K562 (cell line): ENCODE data around the gene ANKMY1. TPM values are rescaled to one million over a fixed set of nuclear protein-coding genes. Genes with fewer than 3 reads are reported as not detected.

Experiments used
- ATAC-seq: fragments of 200-7000 bp; cut with Tn5 transposase; 3 replicates; pipeline ENCODE4 v1.9.1; 2020; ENCODE audit warnings: moderate library complexity
- BruUV-seq: library from RNA; stranded (reverse); fragments of 400-500 nt; replicated peaks from 2 replicates; lab custom pipeline; 2021; lab: Mats Ljungman, UMichigan
- CTCF ChIA-PET: fragments of 300-600 bp; formaldehyde crosslinking; extraction: SDS; loops from one replicate; lab custom pipeline; 2021; ENCODE audit warnings: low intra/inter-chr PET ratio; lab: Yijun Ruan, JAX
- POLR2A ChIA-PET: fragments of 300-600, 350-650 bp; sonication (Branson Sonifier 250); formaldehyde crosslinking; extraction: SDS; loops from one replicate; lab custom pipeline; 2021; ENCODE audit warnings: antibody characterized with exemption, inconsistent platforms; lab: Yijun Ruan, JAX
- DNase-seq, 4 experiments: peaks; one replicate each; pipeline versions ENCODE4 v3.0.0 to v3.0.0-alpha.2; 2011 to 2018; ENCODE audit warnings: low spot score in 3 of 4, mixed read lengths in 3 of 4; ENCODE audit errors: extremely low read depth in 1 of 4
- FAIRE-seq: peaks from 2 replicates; lab custom pipeline; 2011; peaks lifted over from hg19 to GRCh38; lab: Jason Lieb, UNC
- H2AFZ ChIP-seq: 2 replicates; pipeline ENCODE4 v1.6.0; 2011; ENCODE audit warnings: low read depth, low read length, control low read depth, inconsistent platforms
- H3K27ac ChIP-seq: fragments of 200-600 bp; 3 replicates; pipeline ENCODE4 v1.8.0; 2011; ENCODE audit warnings: low read depth, mild to moderate bottlenecking, control low read depth, inconsistent platforms, low read length, moderate library complexity, mixed read lengths; ENCODE audit errors: extremely low read depth
- H3K27me3 ChIP-seq, 2 experiments: fragments of 300-600 bp in 1 of 2; 2 replicates in 1 of 2; 3 replicates in 1 of 2; pipeline versions ENCODE4 v1.6.0 to v1.8.0; 2011; ENCODE audit warnings: inconsistent platforms in 2 of 2, low read length in 2 of 2, mild to moderate bottlenecking in 1 of 2, mixed read lengths in 1 of 2, moderate library complexity in 1 of 2; ENCODE audit not compliant: control insufficient read depth in 2 of 2, insufficient read depth in 2 of 2
- H3K36me3 ChIP-seq: fragments of 300-600 bp; 3 replicates; pipeline ENCODE4 v1.8.0; 2011; ENCODE audit warnings: mild to moderate bottlenecking, low read length, inconsistent platforms; ENCODE audit not compliant: control insufficient read depth, insufficient read depth
- H3K4me1 ChIP-seq, 2 experiments: fragments of 200-600 bp in 1 of 2; replicated peaks in 1 of 2; 2 replicates in 1 of 2; 3 replicates in 1 of 2; pipeline versions ENCODE4 v1.5.1 to v1.8.0; 2011; ENCODE audit warnings: inconsistent platforms in 2 of 2, low read length in 2 of 2, mild to moderate bottlenecking in 1 of 2, mixed read lengths in 1 of 2, moderate library complexity in 1 of 2; ENCODE audit not compliant: control insufficient read depth in 2 of 2, insufficient read depth in 2 of 2
- H3K4me2 ChIP-seq: 2 replicates; pipeline ENCODE4 v1.6.1; 2011; ENCODE audit warnings: low read length, control low read depth, inconsistent platforms, mixed read lengths; ENCODE audit not compliant: insufficient read depth
- H3K4me3 ChIP-seq: fragments of 200-600 bp; sonication (generic), shearing (Covaris generic); 2 replicates; pipeline ENCODE4 v1.5.1; 2016; ENCODE audit warnings: control low read depth, inconsistent platforms
- H3K79me2 ChIP-seq: fragments of 200-600 bp; 3 replicates; pipeline ENCODE4 v1.8.0; 2011; ENCODE audit warnings: low read length, inconsistent platforms; ENCODE audit not compliant: control insufficient read depth, insufficient read depth
- H3K9ac ChIP-seq, 2 experiments: 2 replicates each; pipeline versions ENCODE4 v1.6.0 to v1.6.1; 2011; ENCODE audit warnings: low read depth in 2 of 2, low read length in 2 of 2, control low read depth in 1 of 2, inconsistent platforms in 1 of 2, mild to moderate bottlenecking in 1 of 2, mixed read lengths in 1 of 2; ENCODE audit not compliant: insufficient read depth in 1 of 2
- H3K9me1 ChIP-seq: one replicate; pipeline ENCODE4 v1.6.0; 2011; ENCODE audit warnings: inconsistent platforms, mild to moderate bottlenecking, low read length, moderate library complexity; ENCODE audit not compliant: control insufficient read depth, insufficient read depth
- H3K9me3 ChIP-seq: replicated peaks from 2 replicates; pipeline ENCODE4 v1.5.1; 2011; ENCODE audit warnings: low read depth, low read length, inconsistent platforms; ENCODE audit not compliant: control insufficient read depth, insufficient read depth
- H4K20me1 ChIP-seq: replicated peaks from 2 replicates; pipeline ENCODE4 v1.6.1; 2011; ENCODE audit warnings: low read length, inconsistent platforms, mixed read lengths; ENCODE audit not compliant: control insufficient read depth, insufficient read depth
- BCOR ChIP-seq: fragments of 450-650 bp; IDR thresholded peaks from 2 replicates; pipeline ENCODE4 v1.6.1; 2016
- BRF1 ChIP-seq: IDR thresholded peaks from 3 replicates; pipeline ENCODE4 v1.6.1; 2011; ENCODE audit warnings: borderline replicate concordance, mild to moderate bottlenecking; ENCODE audit not compliant: insufficient read length; ENCODE audit errors: extremely low read depth
- CEBPB ChIP-seq: fragments of 450-650 bp; IDR thresholded peaks from 2 replicates; pipeline ENCODE4 v1.6.1; 2016; ENCODE audit warnings: missing genetic modification characterization, missing compliant biosample characterization
- CSDE1 ChIP-seq, 2 experiments: fragments of 450-650 bp; IDR thresholded peaks; 2 replicates each; pipeline ENCODE4 v1.6.1; 2016; ENCODE audit warnings: mild to moderate bottlenecking in 1 of 2
- FOXP1 ChIP-seq: sonication (generic); formaldehyde crosslinking; IDR thresholded peaks from 2 replicates; pipeline ENCODE4 v1.8.0; 2022; ENCODE audit warnings: mild to moderate bottlenecking, missing genetic modification reagents
- GABPB2 ChIP-seq: fragments of 250-450 bp; sonication (Bioruptor Pico); conservative IDR thresholded peaks from 2 replicates; pipeline ENCODE4 v1.5.1; 2021; ENCODE audit warnings: mild to moderate bottlenecking
- HDAC3 ChIP-seq: fragments of 450-650 bp; IDR thresholded peaks from 2 replicates; pipeline ENCODE4 v1.6.1; 2018; ENCODE audit warnings: borderline replicate concordance, mild to moderate bottlenecking, moderate library complexity; ENCODE audit not compliant: partially characterized antibody
- MAZ ChIP-seq, 2 experiments: fragments of 450-650 bp in 1 of 2; sonication (generic) in 1 of 2; formaldehyde crosslinking; IDR thresholded peaks in 1 of 2; conservative IDR thresholded peaks in 1 of 2; 2 replicates each; pipeline versions ENCODE4 v1.4.0 to v1.5.0; 2020; ENCODE audit warnings: mild to moderate bottlenecking in 1 of 2, missing genetic modification reagents in 1 of 2
- MEIS2 ChIP-seq: fragments of 450-650 bp; IDR thresholded peaks from 2 replicates; pipeline ENCODE4 v1.6.1; 2014; ENCODE audit warnings: mild to moderate bottlenecking; ENCODE audit not compliant: partially characterized antibody
- NFE2 ChIP-seq: IDR thresholded peaks from 2 replicates; pipeline ENCODE4 v1.6.1; 2014; ENCODE audit warnings: antibody characterized with exemption, low read depth
- POLR2B ChIP-seq: fragments of 450-650 bp; IDR thresholded peaks from 2 replicates; pipeline ENCODE4 v1.6.1; 2018; ENCODE audit warnings: low read depth; ENCODE audit not compliant: partially characterized antibody
- RBM34 ChIP-seq: fragments of 200-400 bp; formaldehyde crosslinking; IDR thresholded peaks from 2 replicates; pipeline ENCODE4 v1.6.1; 2018; ENCODE audit warnings: low read length, borderline replicate concordance; ENCODE audit not compliant: insufficient read depth
- SNRNP70 ChIP-seq: fragments of 200-400 bp; formaldehyde crosslinking; optimal IDR thresholded peaks from 2 replicates; pipeline ENCODE3; 2017; ENCODE audit warnings: low read depth, low read length
- ZKSCAN8 ChIP-seq: fragments of 200-800 bp; sonication (Bioruptor generic); IDR thresholded peaks from 2 replicates; pipeline ENCODE4 v1.6.1; 2016; ENCODE audit warnings: missing genetic modification characterization, missing compliant biosample characterization
- ZNF140 ChIP-seq: fragments of 250-450 bp; sonication (Bioruptor Pico); IDR thresholded peaks from 2 replicates; pipeline ENCODE4 v1.8.0; 2021; ENCODE audit warnings: moderate library complexity, mild to moderate bottlenecking, inconsistent platforms
- ZNF764 ChIP-seq: fragments of 250-450 bp; sonication (Bioruptor Pico); IDR thresholded peaks from 2 replicates; pipeline ENCODE4 v1.4.0; 2020; ENCODE audit warnings: low read depth, mild to moderate bottlenecking, moderate library complexity
- WGBS: fragments of 100-300 bp; shearing (Covaris generic); methylation state at CpG from one replicate; pipeline ENCODE4 v1.1.6; 2016; ENCODE audit warnings: low coverage, mixed read lengths; ENCODE audit not compliant: insufficient coverage; ENCODE audit errors: missing lambda C conversion rate; 5-methylcytosine and 5-hydroxymethylcytosine counted together
- in situ Hi-C: fragments of 300-500 bp; cut with MboI; formaldehyde crosslinking; loops from 4 replicates; pipeline ENCODE4 v1.15.0; 2018; ENCODE audit warnings: inconsistent platforms, mixed read lengths
- intact Hi-C: fragments of 100-400 bp; cut with micrococcal nuclease; formaldehyde crosslinking; loops from 2 replicates; pipeline ENCODE4 v1.14.2; 2022
- polyA plus RNA-seq, 8 experiments: library from polyadenylated mRNA; depleted of rRNA in 4 of 8; stranded (reverse) in 5 of 8; unstranded in 3 of 8; fragments of >200 nt; fragmentation: Nextera tagmentation in 2 of 8; fragmentation: Illumina TruSeq in 1 of 8; extraction: Ambion mirVana in 2 of 8; extraction: Trizol in 1 of 8; gene quantifications; 2 replicates each; pipeline versions ENCODE4 v1.2.1 to v1.2.3, GENCODE V29; 2011 to 2014; ENCODE audit warnings: inconsistent platforms in 1 of 8, missing spikeins in 1 of 8
- total RNA-seq, 7 experiments: library from RNA; depleted of rRNA in 6 of 7; stranded (reverse); fragments of >200 nt in 6 of 7; fragmentation: Illumina TruSeq in 2 of 7; extraction: Trizol in 2 of 7; gene quantifications; 2 replicates each; pipeline versions ENCODE4 v1.2.1 to v1.2.3, GENCODE V29; 2011 to 2021; ENCODE audit warnings: low replicate concordance in 1 of 7
- TF ChIP-seq, protein P1 (sequence below), 2 experiments: fragments of 450-650 bp in 1 of 2; sonication (generic) in 1 of 2; formaldehyde crosslinking in 1 of 2; IDR thresholded peaks in 1 of 2; conservative IDR thresholded peaks in 1 of 2; 2 replicates each; pipeline versions ENCODE4 v1.6.1 to v1.8.1; 2016 to 2023; ENCODE audit warnings: mild to moderate bottlenecking in 2 of 2, moderate library complexity in 2 of 2, inconsistent platforms in 1 of 2, missing genetic modification reagents in 1 of 2
- TF ChIP-seq, protein P2 (sequence below): conservative IDR thresholded peaks from 2 replicates; pipeline ENCODE4 v1.6.1; 2011; ENCODE audit warnings: low read depth, mild to moderate bottlenecking, low read length; ENCODE audit not compliant: control insufficient read depth

The ANKMY1 gene
- total and polyA plus RNA-seq, 9 of the 15 experiments (the other 6 are each of a cell fraction or from before 2014, with no cell fraction given) = 0.75 to 15.1 (median 11.7) TPM

DNA sequence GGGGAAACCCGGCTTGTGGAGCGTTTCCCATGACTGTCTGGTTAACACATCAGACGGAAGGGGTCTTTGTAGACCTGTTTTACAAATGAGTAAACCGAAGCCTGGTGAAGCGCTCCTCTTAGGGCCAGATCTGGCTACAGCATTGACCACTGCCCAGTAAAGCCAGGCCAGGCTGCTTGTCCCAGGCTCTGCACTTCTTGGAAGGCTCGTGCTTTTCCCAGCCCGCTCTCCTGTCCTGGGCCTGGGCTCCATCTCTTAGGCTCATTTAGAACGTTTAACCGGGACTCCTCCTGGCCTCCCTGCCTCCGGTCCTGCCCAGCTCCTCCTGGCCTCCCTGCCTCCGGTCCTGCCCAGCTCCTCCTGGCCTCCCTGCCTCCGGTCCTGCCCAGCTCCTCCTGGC, 117.5 kb downstream of the ANKMY1 start:
- no peak overlapping the region for H3K4me2 ChIP-seq
- intact Hi-C loops = no loop called here
- H3K36me3 ChIP-seq = no peaks in the 10 kb centered on the region
- H3K27me3 ChIP-seq = peaks cover 0 to 53% of the 10 kb centered on the region in 2 experiments; a peak in 2 of 5 replicates
- no peak overlapping the region for H3K4me3 ChIP-seq
- ATAC-seq (no peak), DNase-seq (no peak), FAIRE-seq (no peak)
- H3K9ac ChIP-seq = no peak overlapping the region
- no peak overlapping the region for H2AFZ ChIP-seq
- H3K27ac ChIP-seq = no peak overlapping the region
- H3K79me2 ChIP-seq = no peaks in the 10 kb centered on the region
- POLR2A ChIA-PET = no interaction called here
- TF ChIP-seq RBM34 = no peak
- no peak for TF ChIP-seq ZKSCAN8 (CRISPR knock-in tag)
- TF ChIP-seq SNRNP70 = no peak
- no peak for TF ChIP-seq NFE2
- TF ChIP-seq, protein P1, sequence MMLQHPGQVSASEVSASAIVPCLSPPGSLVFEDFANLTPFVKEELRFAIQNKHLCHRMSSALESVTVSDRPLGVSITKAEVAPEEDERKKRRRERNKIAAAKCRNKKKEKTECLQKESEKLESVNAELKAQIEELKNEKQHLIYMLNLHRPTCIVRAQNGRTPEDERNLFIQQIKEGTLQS (IDR thresholded peaks at IDR 0.05) = no peak
- TF ChIP-seq, protein P1 (CRISPR knock-in tag; conservative IDR thresholded peaks at IDR 0.05) = no peak
- no peak for TF ChIP-seq HDAC3
- TF ChIP-seq, protein P2, sequence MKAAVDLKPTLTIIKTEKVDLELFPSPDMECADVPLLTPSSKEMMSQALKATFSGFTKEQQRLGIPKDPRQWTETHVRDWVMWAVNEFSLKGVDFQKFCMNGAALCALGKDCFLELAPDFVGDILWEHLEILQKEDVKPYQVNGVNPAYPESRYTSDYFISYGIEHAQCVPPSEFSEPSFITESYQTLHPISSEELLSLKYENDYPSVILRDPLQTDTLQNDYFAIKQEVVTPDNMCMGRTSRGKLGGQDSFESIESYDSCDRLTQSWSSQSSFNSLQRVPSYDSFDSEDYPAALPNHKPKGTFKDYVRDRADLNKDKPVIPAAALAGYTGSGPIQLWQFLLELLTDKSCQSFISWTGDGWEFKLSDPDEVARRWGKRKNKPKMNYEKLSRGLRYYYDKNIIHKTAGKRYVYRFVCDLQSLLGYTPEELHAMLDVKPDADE = no peak
- no peak for TF ChIP-seq ZNF764
- no peak for TF ChIP-seq MEIS2
- no peak for TF ChIP-seq GABPB2 (CRISPR knock-in tag)
- no peak for TF ChIP-seq CEBPB (tag)
- TF ChIP-seq FOXP1 (CRISPR knock-in tag) = no peak
- no peak for TF ChIP-seq MAZ (CRISPR knock-in tag; conservative IDR thresholded peaks at IDR 0.05 in 1 of 2, IDR thresholded peaks at IDR 0.05 in 1 of 2)
- TF ChIP-seq CSDE1 (IDR thresholded peaks at IDR 0.05) = no peak
- TF ChIP-seq BCOR = no peak
- no peak for TF ChIP-seq POLR2B
- no peak for TF ChIP-seq BRF1
- TF ChIP-seq ZNF140 (CRISPR knock-in tag) = no peak
- H3K4me1 ChIP-seq = peaks cover 0 to 18% of the 10 kb centered on the region in 2 experiments; a peak in 2 of 5 replicates
- CTCF ChIA-PET = no interaction called here
- H4K20me1 ChIP-seq = peaks cover 9% of the 10 kb centered on the region
- in situ Hi-C loops = no loop called here
- 2% methylated on average over 9 of the region's 12 CpGs for WGBS
- no TSS peak for BruUV-seq
- H3K9me3 ChIP-seq = no peaks in the 10 kb centered on the region
- H3K9me1 ChIP-seq = no peaks in the 10 kb centered on the region
